Measurements from ENCODE around the gene TRIM66.

The TRIM66 gene

GRCh38 chr11:8682303-8683114 lies at the start of gene TRIM66, which contains the start of gene RPL27A:
TSS of gene TRIM66 (minus strand) at chr11:8682665. CDS start at chr11:8672274, 10,391 bp downstream.
TSS of gene RPL27A (plus strand) at chr11:8682792. CDS start at chr11:8682814, 22 bp downstream.
- Mint-ChIP-seq H3K36me3 (ENCODE audit: insufficient read depth) (peaks cover 55% of the 10 kb centered on the region), H3K9me3 (peaks cover 8% of the 10 kb centered on the region), H3K4me1 (peaks cover 47% of the 10 kb centered on the region), H3K27ac (ENCODE audit: low read depth) (peak within 1 kb of the TSS; percentile 96), H3K27me3 (no peaks in the 10 kb centered on the region), H3K4me3 (peak within 1 kb of the TSS; percentile 93)
- DNase-seq (ENCODE audit: low spot score in 2 of 2) (peak; percentile 98 to 100), ATAC-seq (replicated peaks; ENCODE audit: extremely low read depth, poor library complexity, severe bottlenecking) (peak; percentile 95)

- Mint-ChIP-seq H3K4me3 (no peak overlapping the region), H3K27ac (ENCODE audit: low read depth) (no peak overlapping the region), H3K9me3 (no peaks in the 10 kb centered on the region), H3K4me1 (no peaks in the 10 kb centered on the region), H3K36me3 (ENCODE audit: insufficient read depth) (no peaks in the 10 kb centered on the region), H3K27me3 (peaks cover 19% of the 10 kb centered on the region)
- no peak for ATAC-seq (replicated peaks; ENCODE audit: extremely low read depth, poor library complexity, severe bottlenecking)
- DNase-seq (ENCODE audit: low spot score in 2 of 2), result no peak
Measured at GRCh38 chr11:8731647-8732323, 49.3 kb upstream of the TRIM66 start.

- Mint-ChIP-seq H3K4me1 (no peaks in the 10 kb centered on the region), H3K27me3 (peaks cover 19% of the 10 kb centered on the region), H3K27ac (ENCODE audit: low read depth) (no peak overlapping the region), H3K9me3 (no peaks in the 10 kb centered on the region), H3K36me3 (ENCODE audit: insufficient read depth) (no peaks in the 10 kb centered on the region), H3K4me3 (no peak overlapping the region)
- DNase-seq (ENCODE audit: low spot score in 2 of 2) (no peak), ATAC-seq (replicated peaks; ENCODE audit: extremely low read depth, poor library complexity, severe bottlenecking) (no peak)
Measured at GRCh38 chr11:8730697-8731020, 48.2 kb upstream of the TRIM66 start.

- Mint-ChIP-seq H3K36me3 (ENCODE audit: insufficient read depth) (no peaks in the 10 kb centered on the region), H3K4me1 (no peaks in the 10 kb centered on the region), H3K4me3 (no peak overlapping the region), H3K27me3 (peaks cover 19% of the 10 kb centered on the region), H3K9me3 (no peaks in the 10 kb centered on the region), H3K27ac (ENCODE audit: low read depth) (no peak overlapping the region)
- DNase-seq (ENCODE audit: low spot score in 2 of 2), result no peak
- ATAC-seq (replicated peaks; ENCODE audit: extremely low read depth, poor library complexity, severe bottlenecking), result no peak
Measured at GRCh38 chr11:8729837-8730696, 47.6 kb upstream of the TRIM66 start.

- H3K9me3 Mint-ChIP-seq, result no peaks in the 10 kb centered on the region
- peaks cover 19% of the 10 kb centered on the region for H3K27me3 Mint-ChIP-seq
- H3K4me3 Mint-ChIP-seq, result no peak overlapping the region
- no peaks in the 10 kb centered on the region for H3K4me1 Mint-ChIP-seq
- no peaks in the 10 kb centered on the region for H3K36me3 Mint-ChIP-seq (ENCODE audit: insufficient read depth)
- no peak overlapping the region for H3K27ac Mint-ChIP-seq (ENCODE audit: low read depth)
- DNase-seq (ENCODE audit: low spot score in 2 of 2) (no peak), ATAC-seq (replicated peaks; ENCODE audit: extremely low read depth, poor library complexity, severe bottlenecking) (no peak)
Measured at GRCh38 chr11:8729067-8729466, 46.6 kb upstream of the TRIM66 start.

- no peaks in the 10 kb centered on the region for H3K9me3 Mint-ChIP-seq
- no peak for ATAC-seq (replicated peaks; ENCODE audit: extremely low read depth, poor library complexity, severe bottlenecking)
- H3K4me1 Mint-ChIP-seq, result no peaks in the 10 kb centered on the region
Measured at GRCh38 chr11:8728563-8728962, 46.1 kb upstream of the TRIM66 start.

GRCh38 chr11:8726395-8726794 lies 43.9 kb upstream of the TRIM66 start:
- ATAC-seq (replicated peaks; ENCODE audit: extremely low read depth, poor library complexity, severe bottlenecking) (no peak), DNase-seq (ENCODE audit: low spot score in 2 of 2) (no peak)
- H3K4me3 Mint-ChIP-seq, result no peak overlapping the region
- no peaks in the 10 kb centered on the region for H3K36me3 Mint-ChIP-seq (ENCODE audit: insufficient read depth)
- no peaks in the 10 kb centered on the region for H3K9me3 Mint-ChIP-seq
- H3K27me3 Mint-ChIP-seq, result peaks cover 31% of the 10 kb centered on the region
- no peaks in the 10 kb centered on the region for H3K4me1 Mint-ChIP-seq
- H3K27ac Mint-ChIP-seq (ENCODE audit: low read depth), result no peak overlapping the region

More at GRCh38 chr11:8728563-8728962, 46.1 kb upstream of the TRIM66 start:
- H3K36me3 Mint-ChIP-seq (ENCODE audit: insufficient read depth), result no peaks in the 10 kb centered on the region
- no peak for DNase-seq (ENCODE audit: low spot score in 2 of 2)
- peaks cover 19% of the 10 kb centered on the region for H3K27me3 Mint-ChIP-seq
- H3K27ac Mint-ChIP-seq (ENCODE audit: low read depth), result no peak overlapping the region
- H3K4me3 Mint-ChIP-seq, result no peak overlapping the region

GRCh38 chr11:8724682-8725081 lies 42.2 kb upstream of the TRIM66 start:
- H3K9me3 Mint-ChIP-seq, result no peaks in the 10 kb centered on the region

GRCh38 chr11:8723711-8724110 lies 41.2 kb upstream of the TRIM66 start:
- Mint-ChIP-seq H3K27me3 (peaks cover 28% of the 10 kb centered on the region), H3K9me3 (no peaks in the 10 kb centered on the region), H3K36me3 (ENCODE audit: insufficient read depth) (no peaks in the 10 kb centered on the region), H3K4me1 (no peaks in the 10 kb centered on the region), H3K27ac (ENCODE audit: low read depth) (no peak overlapping the region), H3K4me3 (no peak overlapping the region)
- DNase-seq (ENCODE audit: low spot score in 2 of 2) (no peak), ATAC-seq (replicated peaks; ENCODE audit: extremely low read depth, poor library complexity, severe bottlenecking) (no peak)

More at GRCh38 chr11:8724682-8725081, 42.2 kb upstream of the TRIM66 start:
- H3K36me3 Mint-ChIP-seq (ENCODE audit: insufficient read depth), result no peaks in the 10 kb centered on the region
- H3K4me3 Mint-ChIP-seq, result no peak overlapping the region
- DNase-seq (ENCODE audit: low spot score in 2 of 2) (no peak), ATAC-seq (replicated peaks; ENCODE audit: extremely low read depth, poor library complexity, severe bottlenecking) (no peak)
- H3K27ac Mint-ChIP-seq (ENCODE audit: low read depth), result no peak overlapping the region
- peaks cover 32% of the 10 kb centered on the region for H3K27me3 Mint-ChIP-seq
- no peaks in the 10 kb centered on the region for H3K4me1 Mint-ChIP-seq

- no peaks in the 10 kb centered on the region for H3K36me3 Mint-ChIP-seq (ENCODE audit: insufficient read depth)
- H3K9me3 Mint-ChIP-seq, result no peaks in the 10 kb centered on the region
- H3K27me3 Mint-ChIP-seq, result peaks cover 22% of the 10 kb centered on the region
- no peak for DNase-seq (ENCODE audit: low spot score in 2 of 2)
- no peak overlapping the region for H3K27ac Mint-ChIP-seq (ENCODE audit: low read depth)
- ATAC-seq (replicated peaks; ENCODE audit: extremely low read depth, poor library complexity, severe bottlenecking), result no peak
- H3K4me1 Mint-ChIP-seq, result no peaks in the 10 kb centered on the region
- no peak overlapping the region for H3K4me3 Mint-ChIP-seq
Measured at GRCh38 chr11:8722809-8723208, 40.3 kb upstream of the TRIM66 start.

GRCh38 chr11:8721609-8722500 lies 39.4 kb upstream of the TRIM66 start:
- H3K27me3 Mint-ChIP-seq, result peaks cover 22% of the 10 kb centered on the region
- no peaks in the 10 kb centered on the region for H3K36me3 Mint-ChIP-seq (ENCODE audit: insufficient read depth)
- H3K4me3 Mint-ChIP-seq, result no peak overlapping the region
- peaks cover 8% of the 10 kb centered on the region for H3K4me1 Mint-ChIP-seq
- ATAC-seq (replicated peaks; ENCODE audit: extremely low read depth, poor library complexity, severe bottlenecking) (no peak), DNase-seq (ENCODE audit: low spot score in 2 of 2) (no peak)
- no peak overlapping the region for H3K27ac Mint-ChIP-seq (ENCODE audit: low read depth)
- no peaks in the 10 kb centered on the region for H3K9me3 Mint-ChIP-seq
